ENCODE measurements around the gene MINPP1.

The MINPP1 gene

GRCh38 chr10:87524296-87524695 lies 19.6 kb downstream of the MINPP1 start:
- no peak for DNase-seq

GRCh38 chr10:87531908-87532622 lies 27.4 kb downstream of the MINPP1 start:
- no peak for DNase-seq

GRCh38 chr10:87532696-87533095 lies 28.0 kb downstream of the MINPP1 start:
- no peak for DNase-seq

GRCh38 chr10:87534173-87534858 lies 29.6 kb downstream of the MINPP1 start:
- DNase-seq = no peak

GRCh38 chr10:87538092-87539015 lies 33.7 kb downstream of the MINPP1 start:
- DNase-seq = no peak

GRCh38 chr10:87541114-87541513 lies 36.4 kb downstream of the MINPP1 start:
- DNase-seq = no peak

GRCh38 chr10:87544721-87545120 lies 40.0 kb downstream of the MINPP1 start:
- DNase-seq = no peak

GRCh38 chr10:87545783-87546182 lies 41.1 kb downstream of the MINPP1 start:
- no peak for DNase-seq

GRCh38 chr10:87546210-87546609 lies 41.5 kb downstream of the MINPP1 start:
- DNase-seq = no peak

GRCh38 chr10:87546971-87547413 lies 42.3 kb downstream of the MINPP1 start:
- DNase-seq = no peak

- no peak for DNase-seq
Measured at GRCh38 chr10:87547734-87548311, 43.1 kb downstream of the MINPP1 start.

- no peak for DNase-seq
Measured at GRCh38 chr10:87550741-87551140, 46.0 kb downstream of the MINPP1 start.

- no peak for DNase-seq
Measured at GRCh38 chr10:87551326-87551725, 46.6 kb downstream of the MINPP1 start.

- DNase-seq = no peak
Measured at GRCh38 chr10:87552248-87552929, 47.7 kb downstream of the MINPP1 start.

- DNase-seq = no peak
Measured at GRCh38 chr10:87557409-87557808, 52.7 kb downstream of the MINPP1 start.

GRCh38 chr10:87558333-87558732 lies 53.6 kb downstream of the MINPP1 start:
- DNase-seq = no peak

GRCh38 chr10:87559392-87559791 lies 54.7 kb downstream of the MINPP1 start:
- no peak for DNase-seq

- no peak for DNase-seq
Measured at GRCh38 chr10:87560495-87561129, 55.9 kb downstream of the MINPP1 start.

- no peak for DNase-seq
Measured at GRCh38 chr10:87562750-87563149, 58.1 kb downstream of the MINPP1 start.

GRCh38 chr10:87565010-87565409 lies 60.3 kb downstream of the MINPP1 start:
- no peak for DNase-seq

- DNase-seq = no peak
Measured at GRCh38 chr10:87575851-87576250, 71.2 kb downstream of the MINPP1 start.
